ENCODE data around the gene TM7SF2.

The TM7SF2 gene

DNA sequence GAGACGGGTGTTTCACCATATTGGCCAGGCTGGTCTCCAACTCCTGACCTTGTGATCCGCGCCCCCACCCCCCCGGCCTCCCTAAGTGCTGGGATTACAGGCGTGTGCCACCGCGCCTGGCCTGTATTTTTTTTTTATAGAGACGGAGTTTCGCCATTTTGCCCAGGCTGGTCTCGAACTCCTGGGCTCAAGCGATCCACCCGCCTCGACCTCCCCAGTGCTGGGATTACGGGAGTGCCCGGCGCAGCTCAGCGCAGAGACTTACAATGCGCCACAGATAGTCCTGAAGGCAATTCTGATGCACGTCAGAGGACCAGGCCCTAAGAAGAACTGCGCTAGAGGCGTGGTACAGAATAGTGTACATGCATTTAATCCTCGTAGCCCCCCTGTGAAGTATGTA lies 16.2 kb upstream of the TM7SF2 start:
- Histone ChIP-seq H3K27me3 (ENCODE audit: control insufficient read depth in 1 of 2, insufficient read depth in 2 of 2, low read length in 2 of 2) (no peaks in the 10 kb centered on the region), H3K4me1 (ENCODE audit: insufficient read depth, low read length) (peaks cover 12% of the 10 kb centered on the region), H3K27ac (ENCODE audit: low read depth, low read length) (peak overlapping the region; percentile 41), H3K4me3 (ENCODE audit: low read depth in 1 of 2, low read length in 2 of 2) (peak overlapping the region in 1 of 2 donors; percentile 85), H3K36me3 (ENCODE audit: insufficient read depth, low read length) (peaks cover 13% of the 10 kb centered on the region), H3K9ac (ENCODE audit: low read length) (no peak overlapping the region), H3K9me3 (ENCODE audit: low read length) (no peaks in the 10 kb centered on the region)

DNA sequence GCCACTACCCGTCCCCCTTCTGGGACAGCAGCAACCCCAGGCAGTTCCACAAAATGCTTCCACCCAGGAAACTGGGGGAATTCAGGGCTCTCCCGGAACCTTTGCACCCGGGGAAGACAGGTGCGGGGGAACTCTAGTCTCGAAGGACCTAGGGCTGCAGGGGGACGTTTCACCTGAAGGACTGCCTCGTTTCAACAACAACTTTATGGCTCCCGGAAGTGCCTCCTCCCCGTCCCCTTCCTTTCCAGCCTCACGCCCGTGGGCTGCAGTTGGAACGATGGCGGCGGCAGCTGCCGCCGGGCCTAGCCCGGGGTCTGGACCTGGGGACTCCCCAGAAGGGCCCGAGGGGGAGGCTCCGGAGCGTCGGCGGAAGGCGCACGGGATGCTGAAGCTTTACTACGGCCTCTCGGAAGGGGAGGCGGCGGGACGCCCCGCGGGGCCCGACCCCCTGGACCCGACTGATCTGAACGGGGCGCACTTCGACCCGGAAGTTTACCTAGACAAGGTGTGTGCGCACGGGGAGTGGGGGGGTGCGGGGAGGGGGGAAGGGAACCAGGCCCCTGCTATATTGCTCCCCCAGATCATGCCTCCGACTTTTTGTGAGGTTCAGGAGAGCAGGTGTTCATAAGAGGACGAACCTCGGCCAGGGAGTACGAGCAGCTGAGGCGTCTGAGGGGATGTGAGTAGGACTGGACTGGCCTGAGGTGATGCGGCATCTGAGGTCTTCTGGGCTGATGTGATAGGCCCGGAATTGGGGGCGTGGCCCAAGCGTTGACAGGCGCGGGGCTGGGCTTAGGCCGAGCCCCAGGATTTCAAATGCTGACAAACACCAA lies 15.5 kb upstream of the TM7SF2 start, which contains the start of gene VPS51:
Gene VPS51, plus strand, starts transcription at position 241 of the 833 bp plus-strand sequence. Its CDS starts 37 bp downstream, at position 278.
- Histone ChIP-seq H3K27ac (ENCODE audit: low read depth, low read length) (peak within 1 kb of the TSS; percentile 86), H3K4me3 (ENCODE audit: low read depth in 1 of 2, low read length in 2 of 2) (peak within 1 kb of the TSS; percentile 77 to 85), H3K4me1 (ENCODE audit: insufficient read depth, low read length) (peaks cover 12% of the 10 kb centered on the region), H3K9ac (ENCODE audit: low read length) (peak within 1 kb of the TSS; percentile 53), H3K9me3 (ENCODE audit: low read length) (no peaks in the 10 kb centered on the region), H3K27me3 (ENCODE audit: control insufficient read depth in 1 of 2, insufficient read depth in 2 of 2, low read length in 2 of 2) (no peaks in the 10 kb centered on the region), H3K36me3 (ENCODE audit: insufficient read depth, low read length) (peaks cover 13% of the 10 kb centered on the region)

DNA sequence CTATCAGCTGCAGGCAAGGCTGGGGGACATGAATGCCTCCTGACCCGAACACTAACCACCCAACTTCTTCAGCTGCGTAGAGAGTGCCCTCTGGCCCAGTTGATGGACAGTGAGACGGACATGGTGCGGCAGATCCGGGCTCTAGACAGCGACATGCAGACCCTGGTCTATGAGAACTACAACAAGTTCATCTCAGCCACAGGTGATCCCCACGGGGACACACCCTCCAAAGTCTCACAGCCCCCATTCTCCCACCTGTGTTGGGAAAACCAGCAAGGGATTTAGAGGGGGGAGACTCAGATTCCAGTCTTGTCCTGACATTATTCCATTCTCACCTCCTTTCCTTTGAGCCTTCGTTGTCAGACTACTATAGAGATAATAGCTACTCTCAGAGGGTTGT lies 14.7 kb upstream of the TM7SF2 start:
- Histone ChIP-seq H3K9me3 (ENCODE audit: low read length) (no peaks in the 10 kb centered on the region), H3K4me1 (ENCODE audit: insufficient read depth, low read length) (peaks cover 12% of the 10 kb centered on the region), H3K36me3 (ENCODE audit: insufficient read depth, low read length) (peaks cover 13% of the 10 kb centered on the region), H3K27ac (ENCODE audit: low read depth, low read length) (peak overlapping the region; percentile 86), H3K9ac (ENCODE audit: low read length) (no peak overlapping the region), H3K4me3 (ENCODE audit: low read depth in 1 of 2, low read length in 2 of 2) (peak overlapping the region; percentile 77 to 85), H3K27me3 (ENCODE audit: control insufficient read depth in 1 of 2, insufficient read depth in 2 of 2, low read length in 2 of 2) (no peaks in the 10 kb centered on the region)

DNA sequence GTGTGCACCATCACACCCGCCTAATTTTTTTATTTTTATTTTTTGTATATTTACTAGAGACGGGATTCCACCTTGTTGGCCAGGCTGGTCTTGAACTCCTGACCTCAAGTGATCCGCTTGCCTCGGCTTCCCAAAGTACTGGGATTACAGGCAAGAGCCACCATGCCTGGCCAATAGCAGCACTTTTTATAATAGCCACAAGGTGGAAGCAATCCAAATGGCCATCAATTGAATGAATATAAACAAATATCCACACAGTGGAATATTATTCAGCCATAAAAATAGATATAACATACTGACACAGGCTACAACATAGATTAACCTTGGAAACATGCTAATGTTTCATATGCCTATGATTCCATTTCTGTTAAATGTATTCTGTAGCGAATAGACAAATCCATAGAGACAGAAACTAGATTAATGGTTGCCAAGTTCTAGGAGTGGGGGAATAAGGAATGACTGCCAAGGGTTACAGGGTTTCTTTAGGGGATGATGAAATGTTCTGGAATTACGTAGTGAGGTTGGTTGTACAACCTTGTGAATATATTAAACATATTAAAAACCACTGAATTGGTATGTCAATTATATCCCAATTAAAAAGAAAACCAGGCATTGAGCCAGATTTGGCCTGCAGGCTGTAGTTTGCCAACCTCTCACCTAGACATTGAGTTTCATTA lies 10.9 kb upstream of the TM7SF2 start:
- H3K27me3 ChIP-seq (ENCODE audit: control insufficient read depth in 1 of 2, insufficient read depth in 2 of 2, low read length in 2 of 2), result no peaks in the 10 kb centered on the region
- H3K9me3 ChIP-seq (ENCODE audit: low read length), result no peaks in the 10 kb centered on the region
- H3K27ac ChIP-seq (ENCODE audit: low read depth, low read length), result no peak overlapping the region
- H3K4me3 ChIP-seq (ENCODE audit: low read depth in 1 of 2, low read length in 2 of 2), result no peak overlapping the region
- peaks cover 8% of the 10 kb centered on the region for H3K4me1 ChIP-seq (ENCODE audit: insufficient read depth, low read length)
- H3K36me3 ChIP-seq (ENCODE audit: insufficient read depth, low read length), result peaks cover 24% of the 10 kb centered on the region
- H3K9ac ChIP-seq (ENCODE audit: low read length), result no peak overlapping the region

DNA sequence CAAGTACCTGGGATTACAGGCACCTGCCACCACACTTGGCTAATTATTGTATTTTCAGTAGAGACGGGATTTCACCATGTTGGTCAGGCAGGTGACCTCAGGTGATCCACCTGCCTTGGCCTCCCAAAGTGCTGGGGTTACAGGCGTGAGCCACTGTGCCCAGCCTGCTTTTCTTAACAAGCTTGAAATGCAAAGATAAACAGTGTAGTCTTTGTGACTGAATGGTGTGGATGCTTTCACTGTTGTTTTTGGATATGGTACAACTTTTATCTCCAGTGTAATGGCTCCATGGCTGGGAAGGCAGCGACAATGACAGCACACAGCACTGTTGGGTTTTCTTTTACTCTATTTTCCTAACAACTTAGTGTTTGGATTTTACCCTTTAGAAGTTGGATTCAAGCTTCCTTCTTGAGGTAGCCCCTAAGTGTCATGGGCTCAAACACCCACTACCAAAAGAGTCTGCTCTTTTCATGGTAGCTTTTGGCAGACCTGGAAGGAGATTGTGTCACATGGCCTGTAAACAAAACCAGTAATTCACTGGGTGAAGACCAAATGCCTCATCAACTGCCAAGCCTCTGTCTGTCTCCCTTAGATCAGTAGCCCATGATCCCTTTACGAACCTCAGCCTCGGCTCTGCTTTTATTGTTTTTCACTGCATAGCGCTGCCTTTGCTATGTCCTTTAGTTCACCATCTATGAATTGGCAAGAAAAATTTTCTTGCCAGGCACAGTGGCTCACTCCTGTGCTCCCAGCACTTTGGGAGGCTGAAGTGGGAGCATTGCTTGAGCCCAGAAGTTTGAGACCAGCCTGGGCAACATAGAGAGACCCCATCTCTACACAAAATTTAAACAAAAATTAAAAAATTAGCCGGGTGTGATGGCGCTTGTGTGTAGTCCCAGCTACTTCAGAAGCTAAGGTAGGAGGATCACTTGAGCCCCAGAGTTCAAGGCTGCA lies 9.3 kb upstream of the TM7SF2 start:
- peaks cover 27% of the 10 kb centered on the region for H3K36me3 ChIP-seq (ENCODE audit: insufficient read depth, low read length)
- H3K4me1 ChIP-seq (ENCODE audit: insufficient read depth, low read length), result peaks cover under 1% of the 10 kb centered on the region
- no peak overlapping the region for H3K4me3 ChIP-seq (ENCODE audit: low read depth in 1 of 2, low read length in 2 of 2)
- no peaks in the 10 kb centered on the region for H3K9me3 ChIP-seq (ENCODE audit: low read length)
- no peaks in the 10 kb centered on the region for H3K27me3 ChIP-seq (ENCODE audit: control insufficient read depth in 1 of 2, insufficient read depth in 2 of 2, low read length in 2 of 2)
- H3K9ac ChIP-seq (ENCODE audit: low read length), result no peak overlapping the region
- no peak overlapping the region for H3K27ac ChIP-seq (ENCODE audit: low read depth, low read length)

DNA sequence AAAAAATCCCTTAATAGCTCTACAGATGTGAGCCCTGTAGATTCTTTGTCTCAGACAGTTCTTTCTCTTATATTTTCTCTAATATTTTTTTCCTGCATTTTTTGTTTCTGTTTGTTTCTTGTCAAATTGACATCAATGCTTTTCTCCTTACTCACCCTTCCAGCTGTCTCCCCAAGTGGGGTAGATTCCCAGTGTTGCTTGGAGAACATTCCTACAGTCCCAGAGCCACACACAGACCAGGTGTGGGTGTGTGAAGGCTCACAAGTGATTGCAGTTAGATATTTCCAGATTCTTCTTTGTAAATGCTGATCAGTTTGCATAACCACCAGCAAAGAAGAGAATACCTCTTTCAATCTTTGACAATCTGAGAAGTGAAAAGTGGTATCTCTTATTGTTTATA lies 8.2 kb upstream of the TM7SF2 start:
- H3K27ac ChIP-seq (ENCODE audit: low read depth, low read length), result no peak overlapping the region
- H3K9me3 ChIP-seq (ENCODE audit: low read length), result no peaks in the 10 kb centered on the region
- H3K4me3 ChIP-seq (ENCODE audit: low read depth in 1 of 2, low read length in 2 of 2), result no peak overlapping the region
- no peaks in the 10 kb centered on the region for H3K27me3 ChIP-seq (ENCODE audit: control insufficient read depth in 1 of 2, insufficient read depth in 2 of 2, low read length in 2 of 2)
- H3K36me3 ChIP-seq (ENCODE audit: insufficient read depth, low read length), result peaks cover 22% of the 10 kb centered on the region
- H3K9ac ChIP-seq (ENCODE audit: low read length), result no peak overlapping the region
- no peaks in the 10 kb centered on the region for H3K4me1 ChIP-seq (ENCODE audit: insufficient read depth, low read length)

DNA sequence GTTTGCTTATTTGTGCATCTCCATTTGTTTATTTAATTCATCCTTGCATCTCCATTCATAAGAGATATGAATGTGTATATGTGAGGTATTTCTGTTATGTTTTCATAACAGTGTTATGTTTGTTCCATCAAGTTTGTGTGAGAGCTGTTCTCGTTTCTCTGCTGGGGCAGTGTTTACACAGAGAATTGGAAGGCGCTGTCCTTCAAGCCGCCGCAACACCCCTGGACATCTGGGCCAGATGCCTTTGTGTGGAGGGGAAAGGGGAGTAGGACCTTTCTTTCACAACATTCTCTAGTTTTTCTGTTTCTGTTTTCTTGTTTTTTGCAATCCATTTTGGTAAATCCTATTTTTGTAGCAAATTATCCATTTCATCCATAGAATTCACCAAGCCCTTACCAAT lies 7.0 kb upstream of the TM7SF2 start:
- Histone ChIP-seq H3K9me3 (ENCODE audit: low read length) (no peaks in the 10 kb centered on the region), H3K4me3 (ENCODE audit: low read depth in 1 of 2, low read length in 2 of 2) (no peak overlapping the region), H3K36me3 (ENCODE audit: insufficient read depth, low read length) (peaks cover 24% of the 10 kb centered on the region), H3K27ac (ENCODE audit: low read depth, low read length) (no peak overlapping the region), H3K4me1 (ENCODE audit: insufficient read depth, low read length) (no peaks in the 10 kb centered on the region), H3K27me3 (ENCODE audit: control insufficient read depth in 1 of 2, insufficient read depth in 2 of 2, low read length in 2 of 2) (no peaks in the 10 kb centered on the region), H3K9ac (ENCODE audit: low read length) (no peak overlapping the region)

DNA sequence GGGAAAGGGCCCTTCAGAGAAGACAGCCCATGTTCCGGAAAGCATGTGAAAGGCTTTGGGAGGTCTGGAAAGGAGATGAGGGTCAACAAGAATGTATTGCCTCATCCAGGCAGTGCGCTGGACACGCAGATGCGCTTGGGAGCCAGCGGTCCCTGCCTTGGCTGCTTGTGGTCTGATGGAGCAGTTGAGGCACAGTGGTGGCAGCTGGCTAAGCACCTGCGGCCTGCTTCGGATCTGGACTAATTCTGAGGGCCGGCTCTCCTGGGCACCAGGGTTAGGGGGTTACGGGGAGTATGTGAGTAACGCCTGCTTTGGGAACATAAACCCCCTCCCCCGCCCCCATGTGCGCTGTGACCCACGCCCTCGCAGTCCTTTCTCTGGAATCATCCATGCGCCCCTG lies 4.6 kb upstream of the TM7SF2 start:
- Histone ChIP-seq H3K27ac (ENCODE audit: low read depth, low read length) (no peak overlapping the region), H3K27me3 (ENCODE audit: control insufficient read depth in 1 of 2, insufficient read depth in 2 of 2, low read length in 2 of 2) (no peaks in the 10 kb centered on the region), H3K4me1 (ENCODE audit: insufficient read depth, low read length) (peaks cover 19% of the 10 kb centered on the region), H3K36me3 (ENCODE audit: insufficient read depth, low read length) (peaks cover 24% of the 10 kb centered on the region), H3K9me3 (ENCODE audit: low read length) (no peaks in the 10 kb centered on the region), H3K9ac (ENCODE audit: low read length) (no peak overlapping the region), H3K4me3 (ENCODE audit: low read depth in 1 of 2, low read length in 2 of 2) (no peak overlapping the region)

DNA sequence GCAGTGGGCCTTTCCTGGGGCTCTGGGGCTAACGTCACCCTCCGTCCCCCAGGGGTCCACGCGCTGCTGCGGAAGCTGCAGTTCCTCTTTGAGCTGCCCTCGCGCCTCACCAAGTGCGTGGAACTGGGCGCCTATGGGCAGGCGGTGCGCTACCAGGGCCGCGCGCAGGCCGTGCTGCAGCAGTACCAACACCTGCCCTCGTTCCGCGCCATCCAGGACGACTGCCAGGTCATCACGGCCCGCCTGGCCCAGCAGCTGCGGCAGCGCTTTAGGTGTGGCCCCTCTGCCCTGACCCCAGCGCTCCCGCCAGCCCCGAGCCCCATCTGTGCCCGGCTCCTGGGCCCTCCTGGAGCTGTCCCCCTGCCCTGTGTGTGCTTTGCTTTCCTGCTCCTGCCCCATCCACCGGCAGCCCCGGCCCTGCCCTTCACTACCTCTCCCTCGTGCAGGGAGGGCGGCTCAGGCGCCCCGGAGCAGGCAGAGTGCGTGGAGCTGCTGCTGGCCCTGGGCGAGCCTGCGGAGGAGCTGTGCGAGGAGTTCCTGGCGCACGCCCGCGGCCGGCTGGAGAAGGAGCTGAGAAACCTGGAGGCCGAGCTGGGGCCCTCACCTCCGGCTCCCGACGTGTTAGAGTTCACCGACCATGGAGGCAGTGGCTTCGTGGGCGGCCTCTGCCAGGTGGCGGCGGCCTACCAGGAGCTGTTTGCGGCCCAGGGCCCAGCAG lies 3.8 kb upstream of the TM7SF2 start:
- Histone ChIP-seq H3K9me3 (ENCODE audit: low read length) (no peaks in the 10 kb centered on the region), H3K27me3 (ENCODE audit: control insufficient read depth in 1 of 2, insufficient read depth in 2 of 2, low read length in 2 of 2) (peaks cover 0 to under 1% of the 10 kb centered on the region in 2 donors), H3K4me1 (ENCODE audit: insufficient read depth, low read length) (peaks cover 22% of the 10 kb centered on the region), H3K27ac (ENCODE audit: low read depth, low read length) (no peak overlapping the region), H3K4me3 (ENCODE audit: low read depth in 1 of 2, low read length in 2 of 2) (no peak overlapping the region), H3K9ac (ENCODE audit: low read length) (no peak overlapping the region), H3K36me3 (ENCODE audit: insufficient read depth, low read length) (peaks cover 24% of the 10 kb centered on the region)

DNA sequence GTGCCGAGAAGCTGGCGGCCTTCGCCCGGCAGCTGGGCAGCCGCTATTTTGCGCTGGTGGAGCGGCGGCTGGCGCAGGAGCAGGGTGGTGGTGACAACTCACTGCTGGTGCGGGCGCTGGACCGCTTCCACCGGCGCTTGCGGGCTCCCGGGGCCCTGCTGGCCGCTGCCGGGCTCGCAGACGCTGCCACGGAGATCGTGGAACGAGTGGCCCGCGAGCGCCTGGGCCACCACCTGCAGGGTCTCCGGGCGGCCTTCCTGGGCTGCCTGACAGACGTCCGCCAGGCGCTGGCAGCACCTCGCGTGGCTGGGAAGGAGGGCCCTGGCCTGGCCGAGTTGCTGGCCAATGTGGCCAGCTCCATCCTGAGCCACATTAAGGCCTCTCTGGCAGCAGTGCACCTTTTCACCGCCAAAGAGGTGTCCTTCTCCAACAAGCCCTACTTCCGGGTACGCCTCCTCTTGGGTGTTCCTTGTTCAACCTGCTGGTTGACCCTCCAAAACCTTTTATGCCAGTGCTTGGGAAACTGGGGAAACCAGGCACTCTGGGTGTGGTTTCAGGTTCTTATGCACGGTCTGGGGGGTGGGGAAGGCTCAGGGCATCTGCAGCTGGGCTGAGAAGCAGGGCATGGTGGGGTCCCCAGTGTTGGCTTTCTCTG lies 3.1 kb upstream of the TM7SF2 start:
- Histone ChIP-seq H3K9me3 (ENCODE audit: low read length) (no peaks in the 10 kb centered on the region), H3K4me1 (ENCODE audit: insufficient read depth, low read length) (peaks cover 29% of the 10 kb centered on the region), H3K9ac (ENCODE audit: low read length) (no peak overlapping the region), H3K27me3 (ENCODE audit: control insufficient read depth in 1 of 2, insufficient read depth in 2 of 2, low read length in 2 of 2) (peaks cover 0 to 6% of the 10 kb centered on the region in 2 donors), H3K36me3 (ENCODE audit: insufficient read depth, low read length) (peaks cover 24% of the 10 kb centered on the region), H3K4me3 (ENCODE audit: low read depth in 1 of 2, low read length in 2 of 2) (no peak overlapping the region), H3K27ac (ENCODE audit: low read depth, low read length) (no peak overlapping the region)

All from muscle layer of colon (tissue), 2 donors.